MM.1S (cell line): ENCODE data around the gene PPP1R15B.

Experiments
- DNase-seq: peaks from one replicate; pipeline ENCODE4 v3.0.0-alpha.2; 2015
- H2AFZ ChIP-seq: fragments of 300-600 bp; sonication (generic); 2 replicates; pipeline ENCODE4 v1.6.0; 2016; ENCODE audit warnings: antibody characterized with exemption, low read length
- H3F3A ChIP-seq: fragments of 300-600 bp; sonication (generic); 2 replicates; pipeline ENCODE4 v1.6.1; 2016; ENCODE audit warnings: mild to moderate bottlenecking, antibody characterized with exemption, low read length, moderate library complexity, mixed read lengths; ENCODE audit not compliant: insufficient read depth
- H3K27ac ChIP-seq: fragments of 300-600 bp; sonication (generic); 2 replicates; pipeline ENCODE4 v1.5.1; 2016; ENCODE audit warnings: mild to moderate bottlenecking, low read length
- H3K27me3 ChIP-seq: fragments of 300-600 bp; sonication (generic); replicated peaks from 2 replicates; pipeline ENCODE4 v1.6.0; 2016; ENCODE audit warnings: low read length; ENCODE audit not compliant: insufficient read depth
- H3K36me3 ChIP-seq: fragments of 300-600 bp; sonication (generic); replicated peaks from 2 replicates; pipeline ENCODE4 v1.6.1; 2016; ENCODE audit warnings: mild to moderate bottlenecking, low read length, mixed read lengths; ENCODE audit not compliant: insufficient read depth
- H3K4me1 ChIP-seq: fragments of 300-600 bp; sonication (generic); 2 replicates; pipeline ENCODE4 v1.6.1; 2016; ENCODE audit warnings: low read length, mixed read lengths
- H3K4me2 ChIP-seq: fragments of 300-600 bp; sonication (generic); 2 replicates; pipeline ENCODE4 v1.6.0; 2016; ENCODE audit warnings: low read depth, low read length
- H3K4me3 ChIP-seq: fragments of 300-600 bp; sonication (generic); 2 replicates; pipeline ENCODE4 v1.5.1; 2016; ENCODE audit warnings: low read length, mixed read lengths
- H3K79me2 ChIP-seq: fragments of 300-600 bp; sonication (generic); 2 replicates; pipeline ENCODE4 v1.6.1; 2016; ENCODE audit warnings: mixed run types, low read length, mixed read lengths
- H3K9ac ChIP-seq: fragments of 300-600 bp; sonication (generic); 2 replicates; pipeline ENCODE4 v1.6.1; 2016; ENCODE audit warnings: low read length, mixed read lengths
- H3K9me2 ChIP-seq: fragments of 300-600 bp; sonication (generic); replicated peaks from 2 replicates; pipeline ENCODE4 v1.6.1; 2016; ENCODE audit warnings: mild to moderate bottlenecking, low read length, mixed read lengths; ENCODE audit not compliant: insufficient read depth
- H3K9me3 ChIP-seq: fragments of 300-600 bp; sonication (generic); replicated peaks from 2 replicates; pipeline ENCODE4 v1.6.1; 2016; ENCODE audit warnings: mild to moderate bottlenecking, low read length, mixed read lengths; ENCODE audit not compliant: insufficient read depth
- H4K20me1 ChIP-seq: fragments of 300-600 bp; sonication (generic); 2 replicates; pipeline ENCODE4 v1.6.1; 2016; ENCODE audit warnings: mild to moderate bottlenecking, low read length, moderate library complexity, mixed read lengths; ENCODE audit not compliant: insufficient read depth
- CTCF ChIP-seq: fragments of 300-600 bp; sonication (generic); IDR thresholded peaks from 2 replicates; pipeline ENCODE4 v1.5.1; 2016; ENCODE audit warnings: antibody characterized with exemption, low read length, mixed read lengths
- EZH2 ChIP-seq: fragments of 300-600 bp; sonication (generic); optimal IDR thresholded peaks from 2 replicates; pipeline ENCODE3; 2017; ENCODE audit warnings: low read depth, mild to moderate bottlenecking, antibody characterized with exemption, low read length, mixed read lengths
- EZH2phosphoT487 ChIP-seq: fragments of 300-600 bp; sonication (generic); IDR thresholded peaks from 2 replicates; pipeline ENCODE4 v1.6.1; 2018; ENCODE audit warnings: antibody characterized with exemption, low read length

Gene PPP1R15B

GRCh38 chr1:204457666-204458065 lies 46.0 kb upstream of the PPP1R15B start:
- no peaks in the 10 kb centered on the region for H3K9me2 ChIP-seq
- no peaks in the 10 kb centered on the region for H4K20me1 ChIP-seq
- H3K9ac ChIP-seq, result no peak overlapping the region
- no peaks in the 10 kb centered on the region for H3K36me3 ChIP-seq
- H3K79me2 ChIP-seq, result no peaks in the 10 kb centered on the region
- H3K4me3 ChIP-seq, result no peak overlapping the region
- H3K4me2 ChIP-seq, result no peak overlapping the region
- H3K9me3 ChIP-seq, result no peaks in the 10 kb centered on the region
- no peaks in the 10 kb centered on the region for H3K27me3 ChIP-seq
- TF ChIP-seq EZH2phosphoT487 (no peak), CTCF (no peak), EZH2 (no peak)
- DNase-seq, result no peak
- H2AFZ ChIP-seq, result no peak overlapping the region
- H3K27ac ChIP-seq, result no peak overlapping the region
- H3F3A ChIP-seq, result peaks cover 3% of the 10 kb centered on the region; the same call in 1 of the 2 replicates
- H3K4me1 ChIP-seq, result peaks cover 7% of the 10 kb centered on the region

GRCh38 chr1:204456826-204457442 lies 45.3 kb upstream of the PPP1R15B start:
- H3K4me3 ChIP-seq, result no peak overlapping the region
- H3K4me2 ChIP-seq, result no peak overlapping the region
- TF ChIP-seq EZH2 (no peak), EZH2phosphoT487 (no peak), CTCF (no peak)
- no peaks in the 10 kb centered on the region for H3K9me2 ChIP-seq
- H3F3A ChIP-seq, result peaks cover 3% of the 10 kb centered on the region; the same call in 1 of the 2 replicates
- H3K9ac ChIP-seq, result no peak overlapping the region
- no peaks in the 10 kb centered on the region for H3K27me3 ChIP-seq
- H4K20me1 ChIP-seq, result no peaks in the 10 kb centered on the region
- no peak for DNase-seq
- H2AFZ ChIP-seq, result no peak overlapping the region
- peaks cover 7% of the 10 kb centered on the region for H3K4me1 ChIP-seq
- H3K9me3 ChIP-seq, result no peaks in the 10 kb centered on the region
- H3K79me2 ChIP-seq, result no peaks in the 10 kb centered on the region
- H3K27ac ChIP-seq, result no peak overlapping the region
- H3K36me3 ChIP-seq, result no peaks in the 10 kb centered on the region

DNA sequence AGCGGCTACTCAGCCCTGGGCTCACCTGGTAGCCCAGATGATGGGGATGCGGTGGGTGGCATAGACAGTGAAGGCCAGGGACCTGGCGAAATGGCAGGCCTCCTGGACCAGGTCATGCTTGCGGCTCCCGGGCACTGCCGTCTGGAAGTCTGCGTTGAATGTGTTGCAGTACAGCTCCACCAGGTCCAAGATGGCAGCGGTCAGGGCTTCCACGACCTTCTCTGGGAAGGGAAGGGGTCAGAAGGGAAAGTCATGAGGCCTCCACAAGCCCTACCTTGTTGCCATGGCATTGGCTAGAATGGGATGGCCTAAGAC lies 44.2 kb upstream of the PPP1R15B start:
- Histone ChIP-seq H3K9me3 (no peaks in the 10 kb centered on the region), H3K27ac (no peak overlapping the region), H3K4me3 (no peak overlapping the region), H3K36me3 (no peaks in the 10 kb centered on the region), H3K9ac (no peak overlapping the region), H3F3A (peaks cover 3% of the 10 kb centered on the region; the same call in 1 of the 2 replicates), H3K9me2 (no peaks in the 10 kb centered on the region), H2AFZ (no peak overlapping the region), H3K4me1 (peaks cover 7% of the 10 kb centered on the region), H4K20me1 (no peaks in the 10 kb centered on the region), H3K4me2 (no peak overlapping the region), H3K79me2 (no peaks in the 10 kb centered on the region), H3K27me3 (no peaks in the 10 kb centered on the region)
- no peak for TF ChIP-seq EZH2
- TF ChIP-seq CTCF, result no peak
- no peak for TF ChIP-seq EZH2phosphoT487
- no peak for DNase-seq
